GM12875 (cell line): Measurements from ENCODE around the gene ABHD17C.

Experiments
- H3K4me3 ChIP-seq: one replicate; pipeline ENCODE4 v1.5.1; 2011; ENCODE audit warnings: low read depth, low read length, control low read depth
- CTCF ChIP-seq: IDR thresholded peaks from 2 replicates; pipeline ENCODE4 v1.5.1; 2011; ENCODE audit warnings: low read depth, mild to moderate bottlenecking, control low read depth, inconsistent platforms, low read length, moderate library complexity, borderline replicate concordance; ENCODE audit not compliant: insufficient read depth

Gene ABHD17C

DNA sequence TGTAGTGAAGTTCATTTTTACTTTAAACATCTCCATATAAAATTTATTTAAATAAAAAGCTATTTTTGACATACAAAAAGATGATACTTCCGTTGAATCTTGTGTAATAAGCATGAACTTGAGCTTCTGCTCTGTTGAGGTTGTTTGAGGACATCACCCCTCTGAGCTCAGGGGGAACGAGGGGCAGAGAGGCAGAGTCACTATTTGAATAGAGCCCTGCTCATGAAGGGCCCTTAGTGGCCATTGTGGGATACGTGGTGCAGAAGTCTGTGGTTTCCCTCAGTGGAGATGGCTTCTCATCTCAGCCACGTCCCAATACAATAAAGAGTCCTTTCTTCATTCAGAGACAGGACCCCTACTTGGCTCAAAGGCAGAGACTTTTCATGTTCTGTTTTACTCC, 94.7 kb downstream of the ABHD17C start:
- H3K4me3 ChIP-seq, result no peak overlapping the region
- no peak for TF ChIP-seq CTCF

- no peak for TF ChIP-seq CTCF
- no peak overlapping the region for H3K4me3 ChIP-seq
Measured at GRCh38 chr15:80790236-80790635, 95.1 kb downstream of the ABHD17C start.

DNA sequence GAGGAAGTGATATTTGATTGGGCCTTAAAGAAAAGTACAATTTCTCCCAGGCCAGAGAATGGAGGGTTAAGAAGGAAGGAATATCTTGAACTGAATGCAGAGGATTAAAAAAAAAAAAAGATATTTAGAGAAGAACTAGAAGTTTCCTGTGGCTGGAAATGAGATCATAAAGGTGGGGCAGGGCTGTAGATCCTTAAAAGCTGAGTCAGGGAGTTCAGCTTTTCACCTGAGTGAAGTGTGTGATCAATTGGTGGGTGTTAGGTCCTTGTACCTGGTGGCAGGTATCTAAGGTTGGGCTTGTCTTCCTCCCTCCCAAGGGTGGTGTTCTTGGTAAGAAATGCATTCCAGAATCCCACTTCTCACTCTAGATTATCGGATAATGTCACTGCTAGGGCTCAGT, 95.9 kb downstream of the ABHD17C start:
- no peak overlapping the region for H3K4me3 ChIP-seq
- no peak for TF ChIP-seq CTCF

DNA sequence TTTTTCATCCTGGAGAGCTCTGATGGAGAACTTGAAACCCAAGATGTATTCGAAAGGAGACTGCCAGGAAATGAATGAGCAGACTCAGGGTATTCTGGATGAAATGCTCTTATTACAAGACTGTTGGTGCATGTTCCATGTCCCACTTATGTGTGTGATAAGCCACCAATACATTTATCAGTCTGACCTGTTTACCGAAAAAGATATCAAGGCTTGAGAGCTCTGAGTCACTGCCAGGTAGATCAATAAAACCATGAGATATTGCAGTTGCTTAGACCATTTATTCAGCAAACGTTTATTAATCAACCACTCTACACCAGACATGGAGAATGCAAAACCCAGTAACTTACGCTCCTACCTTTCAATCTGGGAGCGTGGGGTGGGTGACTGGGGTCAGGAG, 101.3 kb downstream of the ABHD17C start:
- H3K4me3 ChIP-seq, result no peak overlapping the region
- no peak for TF ChIP-seq CTCF

GRCh38 chr15:80798911-80799310, 103.8 kb downstream of the ABHD17C start:
- H3K4me3 ChIP-seq, result no peak overlapping the region
- TF ChIP-seq CTCF, result no peak

DNA sequence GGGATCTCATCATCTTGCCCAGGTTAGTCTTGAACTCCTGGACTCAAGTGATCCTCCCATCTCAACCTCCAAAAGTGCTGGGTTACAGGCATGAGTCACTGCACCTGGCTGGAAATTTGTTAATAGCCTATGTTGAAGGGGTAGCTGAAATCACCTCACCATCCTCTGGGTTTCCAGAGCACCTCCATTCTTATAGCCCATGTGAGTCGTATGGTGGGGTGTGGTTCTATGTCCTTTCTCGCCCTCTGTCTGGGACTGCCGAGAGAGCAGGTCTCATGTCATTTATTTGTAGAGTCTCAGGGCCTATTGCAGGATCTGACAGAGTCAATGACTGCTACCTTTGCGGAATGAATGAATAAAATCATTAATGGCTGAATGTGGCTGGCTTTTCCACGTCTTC, 105.0 kb downstream of the ABHD17C start:
- H3K4me3 ChIP-seq, result no peak overlapping the region
- TF ChIP-seq CTCF, result no peak

DNA sequence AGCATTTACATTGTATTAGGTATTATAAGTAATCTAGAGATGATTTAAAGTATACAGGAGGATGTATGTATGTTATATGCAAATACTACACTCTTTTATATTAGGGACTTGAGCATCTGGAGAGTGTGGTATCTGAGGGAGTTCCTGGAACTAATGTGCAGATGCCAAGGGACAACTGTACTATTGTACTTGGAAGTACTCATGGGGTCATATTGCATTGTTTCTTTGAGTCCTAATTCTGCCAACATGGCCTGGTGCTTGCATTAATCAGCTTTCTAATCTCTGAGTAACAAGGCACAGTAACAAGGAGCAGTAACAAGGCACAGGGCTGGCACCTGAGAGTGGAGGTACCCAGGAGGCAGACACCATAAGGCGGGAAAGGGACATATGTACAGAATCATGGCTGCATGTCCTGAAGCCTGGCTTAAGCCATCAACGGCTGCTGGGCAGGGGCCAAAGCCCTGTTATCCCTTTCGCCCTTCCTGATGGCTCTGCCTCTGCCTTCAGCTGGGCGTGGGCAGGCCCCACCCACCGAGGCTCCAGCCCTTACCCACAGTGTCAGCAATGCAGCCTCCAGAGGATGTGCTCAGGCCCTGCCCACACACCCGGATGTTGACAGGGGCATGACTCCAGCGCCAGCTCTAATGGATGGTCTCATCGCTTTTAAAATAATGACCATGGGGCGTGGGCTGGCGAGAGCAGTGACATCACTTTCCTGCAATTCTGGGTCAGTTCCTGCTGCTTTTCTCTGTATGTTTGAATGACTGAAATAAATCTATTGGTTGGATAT, 107.0 kb downstream of the ABHD17C start:
- TF ChIP-seq CTCF, result no peak
- no peak overlapping the region for H3K4me3 ChIP-seq
